HG02970 (cell line): Measurements from ENCODE around the gene HFM1.

ENCODE experiments used
- ATAC-seq: cut with Tn5 transposase; IDR thresholded peaks from one replicate; pipeline ENCODE4 v1.9.1; 2021; ENCODE audit warnings: mild to moderate bottlenecking, moderate library complexity, moderate number of reproducible peaks; ENCODE audit not compliant: unreplicated experiment, low FRiP score

Gene HFM1

DNA sequence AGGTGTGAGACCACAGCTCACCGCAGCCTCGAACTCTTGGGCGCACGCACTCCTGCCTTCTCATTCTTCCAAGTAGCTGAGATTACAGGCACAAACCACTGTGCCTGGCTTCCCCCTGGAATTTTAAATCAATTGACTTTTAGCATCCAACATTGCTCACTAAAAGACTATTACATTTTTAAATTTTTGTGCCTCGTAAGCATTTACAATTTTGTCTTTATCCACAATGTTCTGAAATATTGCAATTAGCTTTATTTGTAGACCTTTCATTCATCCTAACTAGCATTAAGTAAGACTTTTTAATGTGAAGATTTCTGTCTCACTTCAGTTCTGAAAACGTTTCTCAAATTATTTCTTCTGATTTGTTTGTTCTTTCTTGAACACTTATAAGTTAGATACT lies 122.9 kb downstream of the HFM1 start:
- ATAC-seq, result no peak

DNA sequence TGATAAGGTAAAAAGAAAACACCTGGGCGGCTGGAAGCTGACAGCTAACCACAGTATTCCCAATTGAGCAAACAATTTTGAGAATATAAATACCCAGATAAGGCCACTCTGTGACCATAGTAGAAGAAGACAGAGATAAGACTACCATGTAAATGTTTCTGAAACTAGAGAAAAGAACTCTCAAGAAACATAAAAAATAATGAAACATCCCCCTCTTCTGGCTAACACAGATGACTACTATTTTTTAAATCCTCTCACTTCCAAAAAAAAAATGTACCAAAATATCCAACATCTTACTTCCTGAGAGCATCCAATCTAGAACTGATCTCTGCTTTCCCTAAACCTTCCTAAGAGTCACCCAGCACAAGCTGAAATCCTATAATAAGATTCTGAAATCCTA lies 125.9 kb downstream of the HFM1 start:
- ATAC-seq, result no peak

DNA sequence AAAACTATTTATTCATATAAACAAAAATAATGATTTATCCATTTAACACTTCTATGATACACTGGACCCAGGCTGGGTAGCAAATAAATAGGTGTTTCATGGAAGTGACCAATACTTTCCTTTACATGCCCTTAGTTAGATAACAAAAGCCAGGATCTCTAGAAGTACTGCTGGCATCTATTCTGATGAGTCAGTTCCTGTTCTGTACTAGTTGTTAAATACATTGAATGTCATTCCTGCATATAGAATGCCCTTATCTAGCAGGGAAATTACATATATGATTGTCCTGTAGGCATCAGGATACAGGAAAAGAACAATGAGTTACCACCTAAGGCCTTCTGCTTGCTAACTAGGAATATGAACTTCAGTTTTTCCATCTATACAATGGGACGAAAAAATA lies 130.8 kb downstream of the HFM1 start:
- no peak for ATAC-seq

DNA sequence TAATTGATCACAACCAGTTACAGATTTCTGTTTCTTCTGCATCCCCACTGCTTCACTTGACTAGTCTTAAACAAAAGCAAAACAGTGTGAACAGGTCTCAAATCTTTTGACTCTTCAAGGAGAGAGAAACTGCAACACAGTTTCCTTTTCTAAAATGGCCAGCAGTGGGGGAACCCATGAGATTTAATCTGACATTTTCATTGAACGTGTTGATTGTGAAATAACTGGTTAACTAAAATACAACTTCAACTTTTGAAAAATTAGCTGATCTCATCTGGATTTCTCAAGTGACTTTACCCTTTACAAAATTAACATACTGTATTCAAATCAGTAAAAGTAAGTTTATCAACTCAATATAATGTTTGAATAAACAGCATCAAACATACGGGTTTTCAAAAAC lies 143.0 kb downstream of the HFM1 start:
- no peak for ATAC-seq

DNA sequence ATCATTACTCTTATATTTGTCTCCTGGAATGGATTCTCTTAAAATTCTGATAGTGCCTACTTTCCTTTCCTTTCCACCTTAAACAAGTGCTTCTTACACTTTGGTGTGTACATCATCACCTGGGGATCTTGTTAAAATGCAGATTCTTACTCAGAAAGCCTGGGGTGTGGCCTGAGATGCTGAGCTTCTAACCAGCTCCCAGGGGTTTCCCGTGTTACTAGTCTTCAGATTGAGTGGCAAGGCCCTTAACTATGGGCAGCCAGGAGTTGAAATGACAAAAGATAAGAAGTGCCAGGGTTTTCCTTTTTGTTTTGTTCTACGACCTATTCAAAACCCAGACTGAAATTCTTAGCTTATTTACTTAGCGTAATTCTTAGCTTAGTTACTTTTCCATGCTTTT lies 159.2 kb downstream of the HFM1 start:
- ATAC-seq, result no peak

DNA sequence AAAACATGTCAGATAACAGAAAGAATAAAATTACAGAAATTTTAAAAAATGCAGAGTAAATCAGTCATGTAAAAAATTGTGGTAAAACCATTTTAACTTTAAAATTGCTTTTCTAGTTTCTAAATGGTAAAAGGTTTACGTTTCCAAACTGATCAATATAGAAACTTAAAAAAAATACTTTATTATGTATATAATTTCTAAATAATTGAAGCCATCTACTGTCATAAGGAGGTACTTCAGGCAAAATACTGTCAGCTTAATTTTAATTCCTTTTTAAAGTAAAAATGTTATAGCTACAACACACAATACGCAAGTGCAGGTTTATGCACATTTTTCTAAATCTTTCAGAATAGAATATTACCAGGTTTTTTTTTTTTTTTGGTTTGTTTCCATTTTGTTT lies 159.9 kb downstream of the HFM1 start:
- ATAC-seq, result no peak

DNA sequence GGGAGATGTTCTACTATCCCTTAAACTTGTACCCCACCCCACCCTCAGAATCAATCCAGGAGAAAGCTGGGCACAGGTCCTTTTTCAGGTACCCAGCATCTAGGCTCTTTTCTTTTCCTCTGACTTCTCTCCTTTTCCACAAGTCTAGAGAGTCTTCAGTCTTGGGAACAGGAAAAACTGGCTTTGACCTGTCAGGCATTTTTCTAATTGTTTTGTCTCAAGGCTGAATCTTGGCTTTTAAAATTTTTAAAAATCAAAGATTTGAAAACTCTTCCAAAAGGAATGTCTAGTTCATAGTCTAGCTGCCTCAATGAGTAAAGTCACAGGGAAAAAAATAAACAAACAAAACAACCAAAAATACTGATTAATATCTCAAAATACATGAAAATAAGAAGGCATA lies 161.5 kb downstream of the HFM1 start:
- ATAC-seq, result no peak

DNA sequence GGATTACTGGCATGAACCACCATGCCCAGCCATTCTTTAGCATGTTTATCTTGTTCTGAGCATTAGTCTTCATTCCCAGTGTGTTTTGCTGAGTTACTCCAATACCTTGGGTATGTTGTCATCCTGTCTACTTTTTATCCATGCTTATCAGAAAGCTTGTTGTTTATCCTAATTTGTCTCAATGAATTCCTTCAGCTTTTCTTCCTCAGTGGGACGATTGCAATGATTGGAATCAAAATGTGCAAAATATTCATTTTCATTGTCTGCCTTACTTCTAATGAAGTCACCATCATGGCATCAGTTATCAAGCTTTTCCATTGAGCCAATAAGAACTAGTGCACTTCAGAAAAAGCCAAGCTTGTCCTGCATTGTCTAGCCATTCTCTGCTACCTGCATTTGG lies 170.5 kb downstream of the HFM1 start:
- no peak for ATAC-seq

DNA sequence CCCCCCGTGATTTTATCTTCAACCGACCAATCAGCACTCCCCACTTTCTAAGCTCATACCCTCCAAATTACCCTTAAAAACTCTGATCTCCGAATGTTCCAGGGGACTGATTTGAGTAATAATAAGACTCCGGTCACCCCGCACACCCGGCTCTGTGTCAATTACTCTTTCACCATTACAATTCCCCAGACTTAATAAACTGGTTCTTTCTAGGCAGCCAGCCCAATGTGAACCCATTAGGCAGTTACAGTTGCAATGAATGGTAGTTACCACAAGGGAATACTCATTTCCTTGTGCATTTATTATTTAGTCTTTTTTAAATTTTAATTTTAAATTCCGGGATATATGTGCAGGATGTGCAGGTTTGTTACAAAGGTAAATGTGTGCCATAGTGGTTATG lies 177.9 kb downstream of the HFM1 start:
- ATAC-seq, result no peak

DNA sequence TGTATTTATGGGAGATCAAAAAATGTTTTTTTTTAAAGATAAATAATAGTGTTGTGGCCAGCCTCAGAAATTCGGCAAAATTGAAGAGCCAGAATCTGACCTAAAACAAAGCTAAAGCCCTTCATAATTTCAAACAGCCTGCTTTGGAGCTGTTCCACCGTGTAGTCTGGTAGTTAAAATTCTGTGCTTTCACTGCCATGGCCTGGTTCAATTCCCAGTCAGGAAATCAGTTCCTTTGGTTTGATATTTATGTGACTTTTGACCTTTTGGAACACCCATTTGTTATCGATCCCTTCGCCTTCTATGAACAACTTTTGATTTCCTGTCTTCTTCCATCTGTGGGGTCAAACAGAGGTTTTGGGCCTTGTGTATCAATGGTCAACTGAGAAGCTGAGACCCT lies 179.8 kb downstream of the HFM1 start:
- ATAC-seq, result no peak

DNA sequence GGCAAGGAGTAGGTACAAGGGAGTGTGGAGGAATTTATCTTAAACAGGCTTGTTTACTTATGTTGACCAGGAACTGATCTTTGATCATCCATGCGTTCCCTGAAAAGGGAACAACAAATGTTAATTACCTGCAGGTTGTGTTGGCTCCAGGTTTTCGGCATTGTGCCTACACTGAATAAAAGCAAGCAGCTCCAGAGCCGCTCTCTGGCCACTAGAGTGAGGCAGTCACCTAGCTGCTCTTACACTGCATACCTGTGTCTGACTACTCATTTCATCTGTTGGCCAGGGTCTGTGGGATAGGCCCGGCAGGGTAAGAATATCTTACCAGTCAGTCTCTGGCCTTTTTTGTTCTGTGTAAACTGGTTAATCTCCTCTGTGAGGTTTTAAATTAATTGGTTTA lies 183.6 kb downstream of the HFM1 start:
- ATAC-seq, result no peak

DNA sequence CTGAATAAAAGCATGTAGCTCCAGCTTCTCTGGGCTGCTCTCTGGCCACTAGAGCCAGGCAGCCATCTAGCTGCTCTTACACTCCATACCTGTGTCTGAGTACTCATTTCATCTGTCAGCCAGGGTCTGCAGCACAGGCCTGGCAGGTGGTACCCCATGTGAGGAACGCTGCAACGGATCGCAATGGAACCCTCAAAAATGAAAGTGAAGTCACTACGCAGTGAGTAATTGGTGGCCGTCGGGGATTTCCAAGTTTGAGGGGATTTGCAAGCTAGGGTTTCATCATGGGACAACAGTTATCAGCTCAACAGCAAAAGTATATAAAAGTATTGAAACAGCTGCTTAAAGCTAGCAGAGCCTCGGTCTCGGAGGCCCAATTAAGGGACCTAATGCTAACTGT lies 186.7 kb downstream of the HFM1 start:
- no peak for ATAC-seq
